Right ventricle myocardium inferior (tissue), 1 donor: Measurements from ENCODE around the gene DOK7. TPM values are rescaled to one million over a fixed set of nuclear protein-coding genes. Genes with fewer than 3 reads are reported as not detected.
"Not testable (repeated sequence)": the region's sequence is repeated elsewhere in the genome, so short reads cannot be mapped to it uniquely, and the experiment has no call there.

Experiments used
- ATAC-seq: fragments of 200-7000 bp; cut with Tn5 transposase; one replicate; pipeline ENCODE4 v1.9.1; 2020; ENCODE audit warnings: mild to moderate bottlenecking, moderate library complexity
- DNase-seq: peaks from one replicate; pipeline ENCODE4 v3.0.0; 2021; ENCODE audit errors: missing footprints
- intact Hi-C: fragments of 100-400 bp; cut with DNase I; formaldehyde crosslinking; loops from one replicate; pipeline ENCODE4 v1.11.0; 2022
- total RNA-seq: library from RNA; stranded (reverse); fragmentation: NEBNext Ultra II Directional; extraction: Animal tissue kit (Norgen Biotek cat#: 25700); gene quantifications from one replicate; pipeline ENCODE4 v1.2.1, GENCODE V29; 2021
- donor health status: DM: no; HTN: yes; CAD: no; lungs with severe emphysema.

DOK7 gene
- total RNA-seq, 1 donor from 2014 or later, result 35.5 TPM

DNA sequence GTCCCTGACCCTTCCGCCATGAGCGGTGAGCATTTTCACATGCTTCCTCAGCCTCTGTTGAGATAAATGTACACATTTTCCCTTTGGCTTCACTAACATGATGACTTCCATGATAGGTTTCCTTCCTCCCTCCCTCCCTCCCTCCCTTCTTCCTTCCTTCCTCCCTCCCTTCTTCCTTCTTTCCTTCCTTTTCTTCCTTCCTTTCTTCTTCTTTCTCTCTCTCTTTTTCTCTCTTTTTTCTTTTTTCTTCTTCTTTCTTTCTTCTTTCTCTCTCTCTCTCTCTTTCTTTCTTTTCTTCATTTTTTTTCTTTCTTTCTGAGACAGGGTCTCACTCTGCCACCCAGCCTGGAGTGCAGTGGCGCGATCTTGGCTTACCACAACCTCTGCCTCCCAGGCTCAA lies 12.5 kb upstream of the DOK7 start:
- DNase-seq (no peak), ATAC-seq (no peak)
- intact Hi-C loops, result no loop called here

DNA sequence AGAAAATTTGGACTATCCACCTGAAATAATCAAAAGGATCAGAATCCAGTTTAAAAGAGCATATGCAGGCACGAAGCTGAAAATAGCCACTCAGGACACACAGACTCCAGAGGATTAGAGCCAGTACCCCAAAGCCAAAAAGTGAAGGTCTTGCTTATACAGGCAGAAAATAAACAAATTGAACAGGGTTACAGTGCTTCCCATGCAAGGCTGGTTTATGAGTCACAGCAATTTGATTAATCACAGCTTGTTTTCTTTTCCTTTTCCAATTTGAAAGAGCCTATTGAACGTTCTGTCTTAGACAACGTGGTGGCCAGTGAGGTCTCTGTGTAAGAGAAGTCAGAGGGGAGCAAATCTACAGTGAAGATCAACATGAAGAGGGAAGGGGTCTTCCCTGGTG lies 11.2 kb upstream of the DOK7 start:
- DNase-seq (no peak), ATAC-seq (no peak)
- intact Hi-C loops, result no loop called here

DNA sequence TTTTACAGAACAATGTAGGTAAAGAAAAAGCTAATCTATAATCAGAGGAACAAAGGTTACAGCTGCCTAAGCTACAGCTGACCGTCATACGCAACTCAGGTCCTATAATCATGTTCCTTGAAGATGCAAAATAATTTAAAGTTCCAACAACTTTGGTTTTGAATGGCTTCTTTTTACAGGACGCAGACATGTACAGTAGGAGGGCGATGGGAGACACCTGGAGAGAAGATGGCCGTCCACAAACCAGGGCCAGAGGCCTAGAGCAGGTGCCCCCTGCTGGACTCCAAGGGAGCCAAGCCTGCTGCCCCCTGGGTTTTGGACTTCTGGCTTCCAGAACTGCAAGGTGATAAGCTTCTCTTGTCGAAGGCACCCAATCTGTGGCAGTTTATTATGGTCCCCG lies 10.7 kb upstream of the DOK7 start:
- no peak for ATAC-seq
- no peak for DNase-seq
- intact Hi-C loops, result no loop called here

DNA sequence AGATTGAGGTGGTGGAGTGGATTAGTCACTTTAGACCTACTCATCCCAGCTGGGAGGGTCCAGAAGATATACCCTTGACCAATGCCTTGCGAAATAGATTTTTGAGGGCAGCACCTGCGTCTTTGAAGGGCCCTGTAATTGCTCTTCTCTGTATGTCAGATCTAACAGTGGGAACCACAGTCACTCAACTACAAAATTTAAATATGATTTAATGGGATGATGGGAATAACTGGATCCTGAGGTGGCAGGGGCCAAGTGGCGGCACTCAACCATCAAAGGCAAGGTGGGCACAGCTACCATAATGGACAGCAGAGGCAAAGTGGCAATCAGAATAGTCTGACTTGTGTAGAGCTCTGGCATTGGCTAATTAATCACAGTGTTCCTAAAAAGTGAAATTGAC lies 7.5 kb upstream of the DOK7 start:
- intact Hi-C loops, ATAC-seq: not testable (repeated sequence)

DNA sequence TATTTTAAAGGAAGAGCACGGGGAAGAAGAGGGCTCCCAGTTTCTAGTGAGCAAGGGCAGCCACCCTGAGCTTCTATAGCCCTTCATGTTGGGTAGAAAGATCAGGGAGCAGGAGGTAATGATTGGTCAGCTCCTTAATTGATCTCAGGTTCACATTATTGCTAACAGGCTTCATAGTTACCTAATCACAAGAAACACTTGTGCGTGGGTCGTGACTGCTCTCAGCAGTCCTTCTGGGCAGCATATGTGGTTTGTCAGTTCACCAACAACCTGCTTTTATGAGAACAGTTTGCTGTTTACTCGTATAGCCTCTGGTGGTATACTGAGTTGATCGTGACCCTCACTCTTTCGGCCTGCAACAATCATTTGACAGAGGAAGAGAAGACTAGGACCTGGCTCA lies 4.7 kb upstream of the DOK7 start:
- intact Hi-C loops, result no loop called here
- DNase-seq (no peak), ATAC-seq (no peak)

More for the DNA sequence above, 7.5 kb upstream of the DOK7 start:
- DNase-seq, result not testable (repeated sequence)

DNA sequence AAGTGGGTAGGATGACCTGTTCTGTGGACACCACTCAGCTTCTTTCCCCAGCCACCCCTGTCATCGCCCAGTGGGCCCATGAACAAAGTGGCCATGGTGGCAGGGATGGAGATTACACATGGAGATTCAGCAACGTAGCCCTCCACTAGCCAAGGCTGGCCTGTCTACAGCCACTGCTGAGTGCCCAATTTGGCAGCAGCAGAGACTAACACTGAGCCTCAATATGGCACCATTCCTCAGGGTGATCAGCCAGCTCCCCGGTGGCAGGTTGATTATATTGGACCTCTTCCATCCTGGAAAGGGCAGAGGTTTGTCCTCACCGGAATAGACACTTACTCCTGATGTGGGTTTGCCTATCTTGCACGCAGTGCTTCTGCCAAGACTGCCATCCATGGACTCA lies 4.0 kb upstream of the DOK7 start:
- DNase-seq, intact Hi-C loops, ATAC-seq: not testable (repeated sequence)

DNA sequence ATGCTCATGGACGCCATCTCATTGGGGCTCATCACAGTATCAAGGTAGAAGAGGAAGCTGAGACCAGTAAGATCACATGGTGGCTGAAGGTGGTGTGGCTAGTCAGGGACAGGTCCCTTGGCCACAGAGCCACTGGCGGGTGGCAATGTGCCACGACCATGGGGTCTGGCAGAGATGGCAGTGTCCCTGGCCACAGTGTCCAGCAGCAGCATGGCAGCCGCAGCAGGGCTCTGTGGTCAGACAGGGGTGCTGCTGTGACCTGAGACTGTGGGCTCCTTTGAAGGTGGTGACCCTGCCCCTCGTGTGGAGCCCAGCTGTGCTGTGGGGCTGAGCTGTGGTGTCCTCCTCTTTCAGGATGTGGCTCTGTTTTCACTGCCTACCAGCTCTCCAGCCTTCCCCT lies 2.2 kb upstream of the DOK7 start:
- intact Hi-C loops, result no loop called here
- DNase-seq (peak; percentile 64), ATAC-seq (no peak)

DNA sequence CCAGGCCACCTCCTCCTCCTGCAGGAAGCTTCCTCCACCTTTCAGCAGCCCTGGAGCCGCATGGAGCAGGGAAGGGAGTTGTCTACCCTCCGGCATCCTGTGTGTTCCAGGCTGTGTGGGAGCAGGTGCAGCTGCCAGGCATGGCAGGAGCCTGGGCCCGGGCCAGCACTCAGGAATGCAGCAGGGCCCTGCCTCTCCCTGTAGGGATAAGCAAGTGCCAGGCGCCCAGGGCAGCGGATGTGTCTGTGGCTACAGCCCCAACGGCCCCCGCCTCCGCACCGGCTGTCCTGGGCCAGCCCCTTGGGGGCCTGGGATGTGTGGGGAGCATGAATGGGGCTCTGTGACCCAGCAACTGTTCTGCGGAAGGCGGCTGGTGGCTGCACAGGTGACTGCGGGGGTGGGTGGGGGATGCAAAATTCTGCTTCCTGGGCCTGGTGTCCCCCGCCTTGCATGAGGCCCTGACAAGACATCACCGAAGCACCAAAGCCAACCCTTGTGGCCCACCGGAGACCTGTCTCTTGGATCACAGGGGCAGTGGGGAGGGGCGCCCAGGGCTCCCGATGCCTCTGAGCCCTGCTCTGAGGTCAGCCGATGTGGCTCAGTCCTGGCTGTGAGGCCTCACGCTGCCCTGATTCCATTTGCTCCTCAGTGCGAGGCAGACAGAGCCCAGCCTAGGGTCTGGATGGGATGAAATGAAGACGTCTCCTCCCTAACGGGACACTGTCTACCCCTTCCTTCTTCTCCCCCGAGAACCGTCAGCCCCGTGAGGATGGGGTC lies 1.4 kb upstream of the DOK7 start:
- intact Hi-C loops, result no loop called here

DNA sequence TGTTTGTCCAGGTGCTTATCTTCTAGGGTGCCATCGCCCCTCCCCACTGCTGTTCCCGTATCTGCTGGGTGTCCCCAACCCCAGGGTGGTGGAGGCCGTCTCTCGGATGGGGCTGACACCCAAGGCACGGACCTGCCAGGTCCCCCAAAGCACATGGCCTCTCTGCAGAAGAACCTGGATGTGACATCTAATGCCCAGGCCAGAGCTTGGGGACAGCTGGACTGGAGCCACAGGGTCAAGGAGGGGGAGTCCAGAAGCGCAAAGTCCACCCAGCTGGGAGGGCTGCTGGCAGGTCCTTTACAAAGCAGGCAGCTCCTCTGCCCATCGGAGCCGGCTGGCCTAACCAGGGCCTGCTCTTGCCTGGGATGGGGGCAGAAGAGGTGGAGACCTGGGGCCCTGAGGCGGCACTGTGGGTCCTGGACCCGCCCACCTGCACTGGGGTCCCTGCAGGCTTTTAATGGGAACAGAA lies 751 bp upstream of the DOK7 start:
- DNase-seq, result peak; percentile 44
- intact Hi-C loops, result no loop called here
- ATAC-seq, result no peak

More for the DNA sequence above, 1.4 kb upstream of the DOK7 start:
- peak; percentile 88 for DNase-seq
- ATAC-seq, result peak; percentile 85

DNA sequence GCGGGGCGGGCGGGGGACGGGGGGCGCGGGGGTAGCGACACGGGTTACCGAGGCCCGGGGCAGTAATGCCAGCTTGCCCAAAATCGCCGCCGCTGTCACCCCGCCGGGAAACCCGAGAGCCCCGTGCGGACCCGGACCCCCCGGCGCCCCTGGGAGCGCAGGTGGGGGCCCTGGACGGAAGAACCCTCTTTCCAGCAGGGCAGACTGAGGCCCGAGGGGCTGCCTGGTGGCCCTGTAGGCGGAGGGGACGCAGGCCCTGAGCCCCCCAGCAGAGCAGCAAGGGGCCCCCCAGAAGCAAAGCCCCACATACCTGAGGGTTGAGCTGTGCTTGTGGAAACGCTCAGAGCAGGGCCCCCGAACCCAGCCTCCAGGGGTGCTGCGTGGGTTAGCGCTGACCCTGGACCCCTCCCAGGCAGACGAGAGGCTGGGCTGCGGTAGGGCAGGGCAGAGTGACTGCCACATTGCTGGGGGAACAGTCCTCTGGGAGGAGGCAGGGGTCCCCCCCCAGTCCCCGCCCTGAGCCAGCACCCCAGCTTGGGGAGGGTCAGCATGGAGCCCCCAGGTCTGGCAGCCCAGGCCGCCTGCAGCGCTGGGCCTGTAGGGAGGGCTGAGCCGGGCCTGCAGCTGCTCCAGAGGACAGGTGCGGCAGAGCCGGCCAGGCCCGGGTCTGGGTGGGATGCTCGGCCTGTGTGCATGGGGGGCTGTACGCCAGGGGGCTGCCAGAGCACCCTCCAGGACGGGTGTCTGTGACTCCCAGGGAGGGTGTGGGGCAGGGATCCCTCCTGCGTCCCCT lies 646 bp downstream of the DOK7 start:
- DNase-seq (peak; percentile 44), ATAC-seq (no peak)
- intact Hi-C loops, result no loop called here

DNA sequence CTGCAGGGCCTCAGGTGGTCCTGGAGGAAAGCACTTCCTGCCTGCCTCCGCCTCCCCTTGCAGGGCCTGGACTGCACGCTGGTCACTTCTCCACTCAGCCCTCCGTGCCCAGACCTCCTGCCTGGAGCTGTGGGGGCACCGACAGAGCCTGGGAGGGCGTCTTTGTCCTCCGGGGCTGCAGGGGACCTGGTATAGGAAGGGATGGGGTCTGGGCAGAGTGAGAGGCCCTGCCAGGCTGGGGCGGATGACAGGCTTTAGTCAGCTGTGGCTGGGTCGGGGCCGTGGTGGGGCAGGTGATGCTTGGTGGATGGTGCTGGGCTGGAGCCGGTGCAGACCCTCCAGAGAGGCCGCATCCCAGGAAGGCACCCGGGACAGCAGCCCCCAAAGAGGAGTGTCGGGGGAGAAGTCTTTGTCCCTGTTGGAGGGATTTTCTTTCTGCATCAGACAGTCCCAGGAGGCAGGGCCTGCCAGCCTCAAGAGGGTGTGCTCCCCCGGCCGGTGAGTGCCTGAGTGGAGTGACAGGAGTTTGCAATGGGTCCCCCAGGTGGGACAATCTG lies 1.3 kb downstream of the DOK7 start:
- peak; percentile 62 for DNase-seq
- ATAC-seq, result no peak
- intact Hi-C loops, result no loop called here

DNA sequence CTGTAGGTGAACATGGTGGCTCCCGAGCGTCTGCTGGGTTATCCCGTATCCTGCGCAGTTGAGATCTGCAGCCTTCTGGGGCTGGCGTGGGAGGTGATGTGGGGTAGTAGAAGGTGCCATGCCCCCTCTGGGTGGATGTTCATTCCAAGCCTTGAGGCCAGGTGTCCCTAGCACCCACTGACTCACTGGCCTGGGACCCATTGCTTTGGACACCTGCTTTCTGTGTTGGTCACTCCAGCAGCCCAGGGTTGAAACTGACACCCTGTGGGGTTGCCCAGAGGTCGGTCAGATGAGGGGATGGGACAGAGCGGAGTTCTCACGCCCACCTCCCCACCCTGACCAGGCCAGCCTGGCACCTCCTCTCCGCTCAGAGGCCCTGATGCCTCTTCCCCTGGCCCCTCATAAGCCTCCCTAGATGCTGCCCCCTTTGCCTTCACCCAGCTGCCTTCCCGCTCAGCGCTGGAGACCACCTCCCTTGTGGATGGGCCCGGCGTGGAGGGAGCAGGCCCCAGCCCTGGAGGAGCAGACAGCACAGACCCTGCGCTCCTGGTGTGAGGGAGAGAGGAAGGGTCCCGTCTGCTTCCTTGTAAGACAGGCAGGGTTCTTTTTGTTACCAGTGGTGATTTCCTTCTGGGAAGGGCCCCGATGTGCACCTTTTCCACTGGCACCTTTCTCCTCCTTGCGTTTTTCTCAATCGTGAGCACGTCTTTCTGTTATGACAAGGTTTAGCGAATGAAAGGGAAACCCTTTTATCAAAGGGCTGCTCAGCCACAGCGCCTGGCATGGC lies 2.0 kb downstream of the DOK7 start:
- DNase-seq, result peak; percentile 30
- intact Hi-C loops, result no loop called here
- no peak for ATAC-seq

DNA sequence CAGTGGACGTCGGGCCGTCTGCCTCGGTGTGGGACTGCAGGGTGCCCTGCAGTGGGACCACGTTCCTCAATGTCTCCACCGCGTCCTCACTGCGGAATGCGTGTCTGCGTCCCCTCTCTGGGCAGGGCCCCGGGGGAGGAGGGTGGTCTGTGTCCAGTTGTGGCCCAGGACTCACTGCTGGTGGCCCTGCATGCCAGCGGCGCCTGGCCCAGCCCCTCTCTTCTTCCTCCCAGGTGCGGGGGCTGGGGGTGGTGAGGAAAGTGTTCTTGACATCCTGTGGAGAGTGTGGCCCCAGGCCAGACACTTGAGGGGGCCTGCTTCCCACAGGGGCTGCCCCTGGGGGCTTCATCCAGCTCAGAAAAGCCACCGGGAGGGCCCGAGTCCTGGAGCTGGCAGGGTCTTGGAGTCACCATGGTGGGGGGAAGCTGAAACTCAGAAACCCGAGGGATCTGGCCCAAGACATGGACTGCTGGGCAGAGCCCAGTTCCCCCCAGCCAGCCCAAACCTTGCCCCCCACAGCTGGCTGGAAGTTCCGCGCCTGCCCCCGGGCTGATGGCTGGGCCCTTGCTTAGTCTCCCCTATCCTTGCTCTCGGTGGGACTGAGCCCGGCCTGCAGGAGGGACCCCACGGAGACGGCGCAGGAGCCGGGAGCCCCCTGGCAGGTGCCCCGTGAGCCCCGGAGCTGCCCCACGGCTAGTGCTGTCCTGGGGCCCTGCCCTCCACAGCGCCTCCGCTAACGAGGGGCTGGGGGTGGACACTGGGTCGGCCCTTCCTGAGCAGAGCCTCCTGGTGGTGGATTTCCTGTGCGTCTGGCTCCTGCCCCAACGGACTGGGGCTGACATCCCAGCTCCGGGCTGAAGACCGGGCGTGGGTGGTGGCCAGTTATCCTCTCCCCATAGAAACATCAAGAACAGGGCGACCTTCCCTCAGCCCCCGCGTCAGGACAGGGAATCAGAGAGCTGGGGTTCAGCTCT lies 2.9 kb downstream of the DOK7 start:
- ATAC-seq (no peak), DNase-seq (peak; percentile 53)
- intact Hi-C loops, result no loop called here

DNA sequence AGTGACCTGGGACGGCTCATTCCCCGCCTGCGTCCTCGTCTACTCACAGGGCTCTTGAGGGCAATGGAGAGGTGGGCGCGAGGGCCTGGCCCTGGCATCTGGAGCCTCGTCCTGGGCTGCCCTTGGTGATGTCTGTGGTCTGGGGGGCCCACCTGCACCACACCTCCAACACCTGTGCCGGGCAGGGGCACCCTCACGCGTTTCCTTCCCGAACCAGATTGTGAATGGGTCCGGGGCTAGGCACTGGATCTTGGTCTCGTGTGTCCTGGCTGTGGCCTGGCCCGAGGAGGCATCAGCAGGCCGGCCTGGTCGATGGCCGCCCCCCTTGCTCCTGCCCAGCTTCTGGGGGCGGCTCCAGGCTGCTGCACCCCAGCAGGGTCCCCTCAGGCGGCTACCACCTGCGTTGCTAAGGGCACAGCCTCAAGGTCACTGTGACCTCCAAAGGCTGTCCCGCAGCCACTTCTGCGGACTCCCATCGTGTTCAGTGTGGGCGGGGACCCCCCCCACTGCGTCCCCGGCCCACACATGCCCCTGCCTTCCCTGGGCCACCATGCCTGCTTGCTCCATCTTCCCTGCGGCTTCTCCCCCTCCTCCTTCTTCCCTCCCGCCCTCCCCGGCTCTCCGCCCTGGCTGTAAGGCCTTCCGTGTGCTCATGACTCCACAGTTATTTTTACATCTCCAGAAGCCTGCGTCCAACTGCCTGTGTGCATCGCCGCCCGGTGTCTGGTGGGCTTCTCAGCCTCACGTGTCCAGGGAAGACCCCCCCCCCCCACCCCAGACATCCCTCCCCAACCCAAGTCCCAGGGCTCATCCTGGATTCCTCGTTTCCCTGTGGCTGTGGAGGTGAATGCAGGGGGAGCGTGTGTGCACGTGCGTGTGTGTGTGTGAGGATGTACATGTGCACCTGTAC lies 3.8 kb downstream of the DOK7 start:
- ATAC-seq (no peak), DNase-seq (peak; percentile 47)
- intact Hi-C loops, result no loop called here

DNA sequence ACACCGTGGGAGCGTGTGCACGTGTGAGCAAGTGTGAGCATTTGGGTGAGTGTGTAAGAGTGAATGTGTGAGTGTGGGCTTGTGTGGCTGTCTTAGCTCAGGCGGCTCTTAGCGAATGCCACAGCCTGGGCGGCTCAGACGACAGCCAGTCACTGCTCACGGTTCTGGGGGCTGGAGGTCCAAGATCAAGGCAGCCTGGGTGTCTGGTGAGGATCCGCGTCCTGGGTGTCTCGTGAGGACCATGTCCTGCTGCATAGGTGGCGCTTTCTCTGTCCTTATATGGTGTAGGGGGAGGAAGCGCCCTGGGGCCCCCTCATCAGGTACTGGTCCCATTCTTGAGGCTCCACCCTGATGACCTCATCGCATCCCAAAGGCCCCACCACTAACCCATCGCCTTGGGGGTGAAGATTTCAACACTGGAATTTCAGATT lies 4.5 kb downstream of the DOK7 start:
- intact Hi-C loops, result no loop called here
- DNase-seq (peak; percentile 40), ATAC-seq (no peak)

DNA sequence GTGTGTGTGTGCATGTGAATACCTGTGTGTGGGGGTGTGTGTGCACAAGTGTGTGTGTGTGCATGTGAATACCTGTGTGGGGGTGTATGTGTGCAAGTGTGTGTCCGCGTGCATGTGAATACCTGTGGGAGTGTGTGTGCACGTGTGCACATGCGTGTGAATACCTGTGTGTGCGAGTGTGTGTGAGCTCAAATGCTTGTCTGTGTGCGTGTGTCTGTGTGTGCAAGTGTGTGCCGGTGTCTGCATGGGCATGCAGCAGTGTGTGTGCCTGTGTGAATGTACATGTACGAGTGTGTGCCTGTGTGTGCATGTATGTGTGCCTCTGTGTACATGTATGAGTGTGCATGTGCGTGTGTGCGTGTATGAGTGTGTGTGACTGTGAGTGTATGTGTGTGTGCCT lies 5.0 kb downstream of the DOK7 start:
- DNase-seq (peak; percentile 28), ATAC-seq (no peak)
- intact Hi-C loops, result no loop called here

DNA sequence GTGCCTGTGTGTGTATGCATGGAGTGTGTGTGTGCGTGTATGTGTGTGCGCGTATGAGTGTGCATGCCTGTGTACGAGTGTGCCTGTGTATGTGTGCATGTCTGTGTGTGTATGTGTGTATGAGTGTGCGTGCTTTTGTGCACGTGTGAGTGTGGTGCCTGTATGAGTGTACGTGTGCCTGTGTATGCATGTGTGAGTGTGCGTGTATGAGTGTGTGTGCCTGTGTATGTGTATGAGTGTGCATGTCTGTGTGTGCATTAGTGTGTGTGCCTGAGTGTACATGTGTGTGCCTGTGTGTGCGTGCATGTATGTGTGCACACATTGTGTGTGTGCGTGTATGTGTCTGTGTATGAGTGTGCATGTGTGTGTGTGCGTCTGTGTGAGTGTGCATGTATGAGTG lies 5.7 kb downstream of the DOK7 start:
- no peak for DNase-seq
- intact Hi-C loops, result no loop called here
- no peak for ATAC-seq
